ENCODE measurements around the gene HOXB13. TPM values are rescaled to one million over a fixed set of nuclear protein-coding genes. Genes with fewer than 3 reads are reported as not detected.

Gene HOXB13
- total RNA-seq, 2 experiments from 2014 or later, result not detected

DNA sequence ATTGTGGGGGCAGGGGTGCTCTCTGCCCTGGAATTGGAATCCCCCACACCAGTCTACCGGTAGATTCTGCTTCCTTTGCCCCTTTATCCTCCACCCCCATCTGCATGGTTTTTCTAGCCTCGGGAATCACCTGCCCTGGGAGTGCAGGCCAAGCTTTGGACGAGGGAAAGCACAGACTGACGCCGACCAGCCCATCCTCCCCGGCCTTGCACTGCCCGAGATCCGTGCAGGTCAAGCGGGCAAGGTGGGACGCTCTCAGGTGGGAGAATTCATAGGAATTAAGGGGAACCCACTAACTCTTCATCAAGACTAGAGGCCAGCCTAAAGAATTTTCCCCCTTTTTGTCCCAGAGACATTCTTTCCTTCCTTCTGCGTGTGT lies 9.9 kb upstream of the HOXB13 start:
- H3K27me3 Mint-ChIP-seq, result peaks cover 94% of the 10 kb centered on the region
- no peaks in the 10 kb centered on the region for H3K36me3 Mint-ChIP-seq (ENCODE audit: low read depth)
- ChIA-PET CTCF (interaction anchor here (0.6 to 2.1 kb wide), 3 partner anchors 14 to 34 kb away, joined by 3 to 7 read pairs (median 6); no protein-coding TSS in a partner anchor), POLR2A (interaction anchor here (1.5 kb wide), 1 partner anchor 10 kb away, joined by 6 read pairs; the partner anchor contains the start of gene HOXB13)
- Histone ChIP-seq H3K9me3 (ENCODE audit: control insufficient read depth in 1 of 2, insufficient read depth in 1 of 2, low read length in 2 of 2) (peaks cover 0 to 24% of the 10 kb centered on the region in 2 experiments), H3K36me3 (ENCODE audit: insufficient read depth, low read length) (no peaks in the 10 kb centered on the region), H3K4me1 (ENCODE audit: insufficient read depth, low read length) (peaks cover 23% of the 10 kb centered on the region), H3K4me3 (ENCODE audit: low read length) (no peak overlapping the region), H3K27ac (ENCODE audit: low read depth in 1 of 2, low read length in 2 of 2) (no peak overlapping the region), H3K27me3 (ENCODE audit: control insufficient read depth in 1 of 2, insufficient read depth in 2 of 2, low read length in 2 of 2) (peaks cover 90 to 97% of the 10 kb centered on the region in 2 experiments)
- no peak overlapping the region for H3K4me3 Mint-ChIP-seq
- no peak for TF ChIP-seq CTCF (IDR thresholded peaks at IDR 0.05)
- peaks cover 12% of the 10 kb centered on the region for H3K4me1 Mint-ChIP-seq (ENCODE audit: low read depth)
- ATAC-seq (ENCODE audit: poor library complexity) (no peak), DNase-seq (no peak)
- intact Hi-C loops (cut with DNase I, micrococcal nuclease), result no loop called here
- H3K9me3 Mint-ChIP-seq, result no peaks in the 10 kb centered on the region
- H3K27ac Mint-ChIP-seq, result no peak overlapping the region

GRCh38 chr17:48737330-48738043 lies 8.9 kb upstream of the HOXB13 start:
- Histone ChIP-seq H3K36me3 (ENCODE audit: insufficient read depth, low read length) (no peaks in the 10 kb centered on the region), H3K4me3 (ENCODE audit: low read length) (no peak overlapping the region), H3K27ac (ENCODE audit: low read depth in 1 of 2, low read length in 2 of 2) (no peak overlapping the region), H3K9me3 (ENCODE audit: control insufficient read depth in 1 of 2, insufficient read depth in 1 of 2, low read length in 2 of 2) (peaks cover 0 to 31% of the 10 kb centered on the region in 2 experiments), H3K4me1 (ENCODE audit: insufficient read depth, low read length) (peaks cover 32% of the 10 kb centered on the region), H3K27me3 (ENCODE audit: control insufficient read depth in 1 of 2, insufficient read depth in 2 of 2, low read length in 2 of 2) (peaks cover 89 to 97% of the 10 kb centered on the region in 2 experiments)
- Mint-ChIP-seq H3K4me3 (no peak overlapping the region), H3K27ac (no peak overlapping the region), H3K36me3 (ENCODE audit: low read depth) (no peaks in the 10 kb centered on the region), H3K9me3 (no peaks in the 10 kb centered on the region), H3K27me3 (peaks cover 92% of the 10 kb centered on the region), H3K4me1 (ENCODE audit: low read depth) (peaks cover 19% of the 10 kb centered on the region)
- CTCF ChIA-PET, result interaction anchor here (0.6 to 2.1 kb wide), 3 partner anchors 13 to 513 kb away, joined by 3 to 7 read pairs (median 6); no protein-coding TSS in a partner anchor
- POLR2A ChIA-PET, result interaction anchor here (0.7 to 1.5 kb wide), 2 partner anchors 9 to 21 kb away, joined by 3 to 6 read pairs; partner anchors contain the start of gene HOXB13
- no peak for TF ChIP-seq CTCF (IDR thresholded peaks at IDR 0.05)
- DNase-seq (no peak), ATAC-seq (ENCODE audit: poor library complexity) (no peak)
- intact Hi-C loops (cut with DNase I, micrococcal nuclease), result no loop called here

DNA sequence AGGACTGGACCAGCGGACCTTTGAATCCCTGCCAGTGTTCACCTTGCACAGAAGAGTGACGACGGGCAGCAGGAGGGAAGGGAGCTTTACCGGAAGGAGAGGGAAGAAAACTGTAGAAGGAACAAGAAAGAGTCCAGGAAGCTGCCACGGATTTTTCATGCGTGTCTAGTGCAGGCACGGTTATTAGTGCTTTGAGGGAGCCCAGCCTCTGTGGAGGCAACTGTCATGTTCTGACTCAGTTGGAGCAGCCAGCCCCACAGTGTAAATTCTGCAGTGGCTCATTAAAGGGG lies 6.5 kb upstream of the HOXB13 start:
- no peak overlapping the region for H3K27ac ChIP-seq (ENCODE audit: low read depth in 1 of 2, low read length in 2 of 2)
- no peak overlapping the region for H3K4me3 Mint-ChIP-seq
- H3K27me3 Mint-ChIP-seq, result peaks cover 93% of the 10 kb centered on the region
- peaks cover 0 to 31% of the 10 kb centered on the region in 2 experiments for H3K9me3 ChIP-seq (ENCODE audit: control insufficient read depth in 1 of 2, insufficient read depth in 1 of 2, low read length in 2 of 2)
- no peak for ATAC-seq (ENCODE audit: poor library complexity)
- no peak for TF ChIP-seq CTCF (IDR thresholded peaks at IDR 0.05)
- H3K36me3 ChIP-seq (ENCODE audit: insufficient read depth, low read length), result no peaks in the 10 kb centered on the region
- no peak overlapping the region for H3K4me3 ChIP-seq (ENCODE audit: low read length)
- peaks cover 20% of the 10 kb centered on the region for H3K4me1 Mint-ChIP-seq (ENCODE audit: low read depth)
- peaks cover 32% of the 10 kb centered on the region for H3K4me1 ChIP-seq (ENCODE audit: insufficient read depth, low read length)
- no peaks in the 10 kb centered on the region for H3K9me3 Mint-ChIP-seq
- DNase-seq, result no peak
- H3K27me3 ChIP-seq (ENCODE audit: control insufficient read depth in 1 of 2, insufficient read depth in 2 of 2, low read length in 2 of 2), result peaks cover 89 to 95% of the 10 kb centered on the region in 2 experiments
- ChIA-PET CTCF (interaction anchor here (1.0 to 1.5 kb wide), 4 partner anchors 8 to 144 kb away, joined by 3 to 4 read pairs (median 3); no protein-coding TSS in a partner anchor), POLR2A (no interaction called here)
- no peaks in the 10 kb centered on the region for H3K36me3 Mint-ChIP-seq (ENCODE audit: low read depth)
- intact Hi-C loops (cut with DNase I, micrococcal nuclease), result no loop called here
- H3K27ac Mint-ChIP-seq, result no peak overlapping the region
